HG02973 (cell line): Measurements from ENCODE around the gene CNPY3.
"Not testable (repeated sequence)": the region's sequence is repeated elsewhere in the genome, so short reads cannot be mapped to it uniquely, and the experiment has no call there.

ENCODE experiments used
- ATAC-seq: cut with Tn5 transposase; IDR thresholded peaks from one replicate; pipeline ENCODE4 v1.9.1; 2021; ENCODE audit warnings: moderate library complexity; ENCODE audit not compliant: unreplicated experiment

The CNPY3 gene

DNA sequence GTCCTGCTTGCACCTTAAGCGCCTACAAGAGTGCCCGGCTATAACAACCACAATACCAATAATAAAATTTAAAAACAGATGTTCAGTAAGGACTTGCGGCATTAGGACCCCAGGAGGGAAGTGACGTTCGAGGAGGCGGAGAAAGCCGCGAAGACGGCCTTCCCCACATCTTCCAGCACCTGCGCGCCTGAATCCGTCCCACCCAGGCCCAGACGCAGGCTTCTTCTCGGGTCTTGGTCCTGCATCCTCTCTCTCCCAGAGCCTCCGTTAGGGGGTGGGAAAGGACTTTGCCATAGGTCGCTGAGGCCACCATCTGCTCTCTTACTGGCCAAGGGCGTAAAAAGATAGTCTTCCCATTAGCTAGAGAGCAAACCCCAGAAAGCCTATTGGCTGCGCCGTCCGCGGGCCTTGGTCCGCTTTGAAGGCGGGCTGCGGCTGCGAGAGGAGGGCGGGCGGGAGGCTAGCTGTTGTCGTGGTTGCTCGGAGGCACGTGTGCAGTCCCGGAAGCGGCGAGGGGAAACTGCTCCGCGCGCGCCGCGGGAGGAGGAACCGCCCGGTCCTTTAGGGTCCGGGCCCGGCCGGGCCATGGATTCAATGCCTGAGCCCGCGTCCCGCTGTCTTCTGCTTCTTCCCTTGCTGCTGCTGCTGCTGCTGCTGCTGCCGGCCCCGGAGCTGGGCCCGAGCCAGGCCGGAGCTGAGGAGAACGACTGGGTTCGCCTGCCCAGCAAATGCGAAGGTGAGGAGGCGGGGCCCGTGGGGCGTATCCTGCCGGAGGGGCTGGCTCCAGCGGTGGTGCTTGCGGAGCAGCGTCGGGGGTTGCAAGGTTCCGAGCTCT, at the start of gene CNPY3:
CNPY3 (plus strand) TSS at position 495 of the 835 bp plus-strand sequence; CDS start at position 586, 91 bp downstream.
- ATAC-seq = peak; percentile 60

DNA sequence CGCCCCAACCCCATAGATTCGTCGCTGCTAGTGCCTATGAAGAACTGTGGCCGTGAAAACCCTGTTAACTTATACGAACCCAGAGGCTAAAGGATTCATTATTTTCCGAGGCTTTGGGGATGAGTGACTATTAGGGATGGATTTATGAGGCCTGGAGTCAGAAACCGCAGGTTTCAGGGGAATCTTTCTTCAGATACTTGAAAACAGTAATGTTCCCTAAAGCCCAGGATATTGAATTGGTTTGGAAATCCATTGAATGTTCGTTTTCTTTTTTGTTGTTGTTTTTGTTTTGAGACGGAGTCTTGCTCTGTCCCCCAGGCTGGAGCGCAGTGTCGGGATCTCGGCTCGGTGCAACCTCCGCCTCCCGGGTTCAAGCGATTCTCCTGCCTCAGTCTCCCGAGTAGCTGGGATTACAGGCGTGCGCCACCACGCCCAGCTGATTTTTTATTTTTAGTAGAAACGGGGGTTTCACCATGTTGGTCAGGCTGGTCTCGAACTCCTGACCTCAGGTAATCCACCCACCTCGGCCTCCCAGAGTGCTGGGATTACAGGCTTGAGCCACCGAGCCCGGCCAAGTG, 49.0 kb upstream of the CNPY3 start:
- ATAC-seq = not testable (repeated sequence)

DNA sequence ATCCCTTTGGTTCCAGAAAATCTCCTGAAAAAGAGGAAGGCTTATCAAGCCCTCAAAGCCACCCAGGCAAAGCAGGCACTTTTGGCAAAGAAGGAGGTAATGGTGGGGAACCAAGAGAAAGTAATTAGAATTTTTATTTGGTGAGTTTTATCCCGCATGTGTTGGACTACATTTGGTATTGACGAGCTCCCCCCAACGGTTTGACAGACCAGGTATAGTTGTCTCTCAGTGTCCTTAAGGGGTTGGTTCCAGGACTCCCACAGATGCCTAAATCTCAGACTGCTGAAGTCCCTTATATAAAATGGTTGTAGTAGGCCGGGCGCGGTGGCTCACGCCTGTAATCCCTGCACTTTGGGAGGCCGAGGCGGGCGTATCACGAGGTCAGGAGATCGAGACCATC, 48.4 kb upstream of the CNPY3 start:
- not testable (repeated sequence) for ATAC-seq

GRCh38 chr6:42885702-42886101, 43.6 kb upstream of the CNPY3 start:
- ATAC-seq = no peak

DNA sequence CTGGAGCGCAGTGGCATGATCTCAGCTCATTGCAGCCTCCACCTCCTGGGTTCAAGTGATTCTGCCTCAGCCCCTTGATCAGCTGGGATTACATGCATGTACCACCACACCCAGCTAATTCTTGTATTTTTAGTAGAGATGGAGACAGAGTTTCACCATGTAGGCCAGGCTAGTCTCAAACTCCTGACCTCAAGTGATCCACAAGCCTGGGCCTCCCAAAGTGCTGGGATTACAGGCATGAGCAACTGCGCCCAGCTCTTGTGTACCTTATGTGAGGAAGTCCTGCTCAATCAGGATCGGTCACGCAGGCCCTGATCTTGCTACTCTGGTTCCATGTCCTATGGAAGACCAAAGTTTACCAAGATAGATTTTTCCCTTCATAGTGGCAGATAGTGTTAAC, 41.1 kb upstream of the CNPY3 start:
- not testable (repeated sequence) for ATAC-seq

GRCh38 chr6:42889815-42890214, 39.5 kb upstream of the CNPY3 start:
- ATAC-seq = no peak

GRCh38 chr6:42890311-42891198, 38.7 kb upstream of the CNPY3 start:
- peak; percentile 78 for ATAC-seq

- ATAC-seq = no peak
These were observed 38.0 kb upstream of the CNPY3 start for GRCh38 chr6:42891199-42891722.

GRCh38 chr6:42894041-42894828, 35.0 kb upstream of the CNPY3 start:
- not testable (repeated sequence) for ATAC-seq

DNA sequence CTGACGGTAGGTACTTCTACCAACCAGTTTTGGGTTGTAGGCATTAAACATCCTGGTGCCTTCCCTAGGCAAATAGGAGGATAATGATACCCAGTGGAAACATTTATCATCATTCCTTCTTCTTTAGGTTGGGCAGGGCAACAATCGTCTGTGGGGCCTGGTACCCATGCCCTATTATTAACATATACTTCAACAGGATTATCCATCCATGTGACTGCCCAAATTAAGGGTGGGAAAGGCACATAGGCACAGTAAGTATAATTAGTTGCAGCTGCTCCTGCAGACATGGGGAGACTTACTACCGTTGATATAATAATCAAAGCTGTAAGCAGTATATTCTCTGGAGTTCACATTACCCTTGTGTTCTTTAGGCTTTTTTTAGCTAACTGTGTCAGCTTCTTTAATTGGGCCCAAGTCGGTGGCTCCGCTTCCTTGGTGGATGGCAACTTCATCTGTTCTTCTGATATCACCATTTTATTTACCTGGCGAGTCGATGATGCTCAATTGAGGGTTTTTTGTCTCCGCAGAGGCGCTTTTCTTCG, 33.0 kb upstream of the CNPY3 start:
- ATAC-seq = no peak

GRCh38 chr6:42898891-42899361, 30.4 kb upstream of the CNPY3 start:
- ATAC-seq = no peak

GRCh38 chr6:42899871-42900270, 29.4 kb upstream of the CNPY3 start:
- ATAC-seq = no peak

DNA sequence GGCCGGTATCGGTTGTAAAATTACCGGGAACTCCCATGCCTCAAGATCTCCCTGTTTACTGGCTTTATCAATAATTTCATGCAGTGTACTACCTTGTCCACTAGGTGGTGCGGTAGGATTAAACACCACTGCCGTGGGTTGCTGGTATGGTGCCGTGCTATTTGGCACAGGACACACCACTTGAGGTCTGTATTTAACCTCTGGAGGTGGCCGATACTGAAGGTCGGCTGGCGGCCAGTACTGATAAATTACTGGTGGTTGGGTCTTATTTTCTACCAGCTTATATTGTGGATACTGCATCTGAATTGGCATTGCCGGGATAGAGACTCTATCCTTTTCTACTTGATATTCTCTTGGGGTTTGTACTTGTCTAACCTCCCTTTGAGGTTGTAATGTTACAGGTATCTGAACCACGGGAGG, 27.7 kb upstream of the CNPY3 start:
- ATAC-seq = no peak

DNA sequence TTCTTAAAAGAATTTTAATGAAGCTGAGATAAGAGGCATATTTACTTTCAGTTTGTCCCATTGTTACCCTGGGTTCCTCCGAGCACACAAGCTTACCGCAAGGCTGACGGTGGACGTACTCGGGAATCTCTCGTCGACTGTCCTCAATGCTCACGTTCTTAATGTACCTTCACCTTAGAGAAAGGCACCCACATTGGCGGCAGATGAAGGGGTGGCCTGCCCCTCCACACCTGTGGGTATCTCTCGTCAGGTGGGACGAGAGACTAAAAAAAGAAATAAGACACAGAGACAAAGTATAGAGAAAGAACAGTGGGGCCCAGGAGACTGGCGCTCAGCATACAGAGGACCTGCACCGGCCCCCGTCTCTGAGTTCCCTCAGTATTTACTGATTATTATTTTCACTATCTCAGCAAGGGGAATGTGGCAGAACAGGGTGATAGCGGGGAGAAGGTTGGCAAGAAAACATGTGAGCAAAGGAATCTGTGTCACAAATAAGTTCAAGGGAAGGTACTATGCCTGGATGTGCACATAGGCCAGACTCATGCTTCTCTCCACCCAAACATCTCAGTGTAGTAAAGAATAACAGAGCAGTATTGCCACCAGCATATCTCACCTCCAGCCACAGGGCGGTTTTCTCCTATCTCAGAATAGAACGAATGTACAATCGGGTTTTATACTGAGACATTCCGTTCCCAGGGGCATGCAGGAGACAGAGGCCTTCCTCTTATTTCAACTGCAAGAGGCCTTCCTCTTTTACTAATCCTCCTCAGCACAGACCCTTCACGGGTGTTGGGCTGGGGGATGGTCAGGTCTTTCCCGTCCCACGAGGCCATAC, 26.6 kb upstream of the CNPY3 start:
- not testable (repeated sequence) for ATAC-seq

- no peak for ATAC-seq
These were observed 24.8 kb upstream of the CNPY3 start for GRCh38 chr6:42904467-42904866.

DNA sequence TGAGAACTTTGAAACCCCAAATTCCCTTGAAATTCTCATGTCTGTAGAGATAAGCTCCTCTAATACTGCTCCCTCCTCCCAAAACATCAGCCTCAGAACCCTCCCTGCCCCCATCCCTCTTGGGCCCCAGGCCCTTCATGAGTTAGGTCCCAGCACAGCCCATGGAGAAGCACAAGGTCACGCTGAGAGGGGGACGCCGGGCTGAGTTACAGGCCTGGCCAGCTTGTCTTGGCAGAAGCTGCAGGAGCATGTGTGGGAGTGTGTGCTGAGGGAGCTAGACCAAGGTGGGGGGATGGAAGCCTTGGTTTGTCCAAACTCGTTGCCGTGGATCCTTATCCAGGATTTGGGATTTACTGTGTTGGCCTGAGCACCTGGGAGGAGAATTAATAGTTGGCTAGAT, 21.9 kb upstream of the CNPY3 start:
- no peak for ATAC-seq

DNA sequence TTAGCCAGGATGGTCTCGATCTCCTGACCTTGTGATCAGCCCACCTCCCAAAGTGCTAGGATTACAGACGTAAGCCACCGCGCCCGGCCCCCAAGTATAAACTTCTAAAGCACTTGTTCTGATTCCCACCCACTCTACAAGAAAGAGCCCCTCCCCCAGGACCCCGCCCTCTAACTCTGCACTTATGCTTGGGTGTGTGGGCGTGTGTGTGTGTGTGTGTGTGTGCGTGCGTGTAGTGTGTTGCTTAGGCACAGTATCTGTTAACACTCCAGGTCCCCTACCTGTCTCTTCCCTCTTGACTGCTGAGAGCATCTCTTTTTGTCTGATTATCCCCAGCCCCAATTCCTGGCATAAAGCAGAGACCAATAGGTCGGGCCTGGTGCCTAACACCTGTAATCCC, 19.4 kb upstream of the CNPY3 start:
- ATAC-seq = no peak

DNA sequence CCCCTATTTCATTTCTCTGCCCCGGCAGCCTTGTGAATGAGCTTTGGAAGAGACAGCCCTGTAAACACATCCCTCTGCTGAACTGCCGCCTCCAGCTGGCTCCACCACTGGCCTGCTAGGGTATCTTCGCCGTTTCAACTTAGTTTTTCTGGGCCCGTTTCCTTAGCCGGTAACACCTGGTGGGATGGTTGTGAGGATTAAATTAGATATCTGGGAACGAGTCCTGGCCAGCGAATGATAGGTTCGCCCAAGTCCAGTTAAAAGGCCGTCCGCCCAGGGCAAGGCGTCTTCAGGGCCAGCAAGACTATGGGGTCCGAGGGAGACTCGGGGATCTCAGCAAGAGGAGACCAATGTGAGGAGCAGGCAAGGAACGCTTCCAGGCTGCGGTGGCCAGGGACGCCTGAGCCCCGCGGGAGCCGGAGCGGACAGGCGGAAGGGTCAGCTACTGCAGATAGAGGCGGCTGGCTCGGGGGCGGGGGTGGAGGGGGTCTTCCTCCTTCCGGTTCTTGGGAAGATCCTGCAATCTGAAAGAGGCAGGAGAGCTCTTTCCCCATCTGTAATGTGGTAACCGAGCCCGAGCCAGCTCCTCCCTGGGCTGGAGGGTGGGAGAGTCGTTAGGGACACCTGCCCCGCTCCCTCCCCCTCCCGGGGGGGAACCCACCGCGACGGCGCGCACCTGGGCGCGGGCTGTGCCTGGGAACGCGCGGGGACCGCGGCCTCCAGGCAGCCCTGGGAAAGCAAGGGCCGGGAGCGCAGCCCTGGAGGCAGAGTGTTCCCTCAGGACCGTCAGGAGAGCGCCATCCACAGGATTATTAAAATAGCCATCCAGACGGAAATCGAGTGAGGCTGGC, 17.9 kb upstream of the CNPY3 start:
- ATAC-seq = no peak
